K562 (cell line): Measurements from ENCODE around the gene ST8SIA2. TPM values are rescaled to one million over a fixed set of nuclear protein-coding genes. Genes with fewer than 3 reads are reported as not detected.

Source experiments
- ATAC-seq: fragments of 200-7000 bp; cut with Tn5 transposase; 3 replicates; pipeline ENCODE4 v1.9.1; 2020; ENCODE audit warnings: moderate library complexity
- BruUV-seq: library from RNA; stranded (reverse); fragments of 400-500 nt; replicated peaks from 2 replicates; lab custom pipeline; 2021; lab: Mats Ljungman, UMichigan
- CTCF ChIA-PET: fragments of 300-600 bp; formaldehyde crosslinking; extraction: SDS; loops from one replicate; lab custom pipeline; 2021; ENCODE audit warnings: low intra/inter-chr PET ratio; lab: Yijun Ruan, JAX
- POLR2A ChIA-PET: fragments of 300-600, 350-650 bp; sonication (Branson Sonifier 250); formaldehyde crosslinking; extraction: SDS; loops from one replicate; lab custom pipeline; 2021; ENCODE audit warnings: antibody characterized with exemption, inconsistent platforms; lab: Yijun Ruan, JAX
- DNase-seq, 4 experiments: peaks; one replicate each; pipeline versions ENCODE4 v3.0.0 to v3.0.0-alpha.2; 2011 to 2018; ENCODE audit warnings: low spot score in 3 of 4, mixed read lengths in 3 of 4; ENCODE audit errors: extremely low read depth in 1 of 4
- FAIRE-seq: peaks from 2 replicates; lab custom pipeline; 2011; peaks lifted over from hg19 to GRCh38; lab: Jason Lieb, UNC
- H2AFZ ChIP-seq: 2 replicates; pipeline ENCODE4 v1.6.0; 2011; ENCODE audit warnings: low read depth, low read length, control low read depth, inconsistent platforms
- H3K27ac ChIP-seq: fragments of 200-600 bp; 3 replicates; pipeline ENCODE4 v1.8.0; 2011; ENCODE audit warnings: low read depth, mild to moderate bottlenecking, control low read depth, inconsistent platforms, low read length, moderate library complexity, mixed read lengths; ENCODE audit errors: extremely low read depth
- H3K27me3 ChIP-seq, 2 experiments: fragments of 300-600 bp in 1 of 2; 2 replicates in 1 of 2; 3 replicates in 1 of 2; pipeline versions ENCODE4 v1.6.0 to v1.8.0; 2011; ENCODE audit warnings: inconsistent platforms in 2 of 2, low read length in 2 of 2, mild to moderate bottlenecking in 1 of 2, mixed read lengths in 1 of 2, moderate library complexity in 1 of 2; ENCODE audit not compliant: control insufficient read depth in 2 of 2, insufficient read depth in 2 of 2
- H3K36me3 ChIP-seq: fragments of 300-600 bp; 3 replicates; pipeline ENCODE4 v1.8.0; 2011; ENCODE audit warnings: mild to moderate bottlenecking, low read length, inconsistent platforms; ENCODE audit not compliant: control insufficient read depth, insufficient read depth
- H3K4me1 ChIP-seq, 2 experiments: fragments of 200-600 bp in 1 of 2; replicated peaks in 1 of 2; 2 replicates in 1 of 2; 3 replicates in 1 of 2; pipeline versions ENCODE4 v1.5.1 to v1.8.0; 2011; ENCODE audit warnings: inconsistent platforms in 2 of 2, low read length in 2 of 2, mild to moderate bottlenecking in 1 of 2, mixed read lengths in 1 of 2, moderate library complexity in 1 of 2; ENCODE audit not compliant: control insufficient read depth in 2 of 2, insufficient read depth in 2 of 2
- H3K4me2 ChIP-seq: 2 replicates; pipeline ENCODE4 v1.6.1; 2011; ENCODE audit warnings: low read length, control low read depth, inconsistent platforms, mixed read lengths; ENCODE audit not compliant: insufficient read depth
- H3K4me3 ChIP-seq: fragments of 200-600 bp; sonication (generic), shearing (Covaris generic); 2 replicates; pipeline ENCODE4 v1.5.1; 2016; ENCODE audit warnings: control low read depth, inconsistent platforms
- H3K79me2 ChIP-seq: fragments of 200-600 bp; 3 replicates; pipeline ENCODE4 v1.8.0; 2011; ENCODE audit warnings: low read length, inconsistent platforms; ENCODE audit not compliant: control insufficient read depth, insufficient read depth
- H3K9ac ChIP-seq, 2 experiments: 2 replicates each; pipeline versions ENCODE4 v1.6.0 to v1.6.1; 2011; ENCODE audit warnings: low read depth in 2 of 2, low read length in 2 of 2, control low read depth in 1 of 2, inconsistent platforms in 1 of 2, mild to moderate bottlenecking in 1 of 2, mixed read lengths in 1 of 2; ENCODE audit not compliant: insufficient read depth in 1 of 2
- H3K9me1 ChIP-seq: one replicate; pipeline ENCODE4 v1.6.0; 2011; ENCODE audit warnings: inconsistent platforms, mild to moderate bottlenecking, low read length, moderate library complexity; ENCODE audit not compliant: control insufficient read depth, insufficient read depth
- H3K9me3 ChIP-seq: replicated peaks from 2 replicates; pipeline ENCODE4 v1.5.1; 2011; ENCODE audit warnings: low read depth, low read length, inconsistent platforms; ENCODE audit not compliant: control insufficient read depth, insufficient read depth
- H4K20me1 ChIP-seq: replicated peaks from 2 replicates; pipeline ENCODE4 v1.6.1; 2011; ENCODE audit warnings: low read length, inconsistent platforms, mixed read lengths; ENCODE audit not compliant: control insufficient read depth, insufficient read depth
- ARID2 ChIP-seq: fragments of 450-650 bp; IDR thresholded peaks from 2 replicates; pipeline ENCODE4 v1.6.1; 2017; ENCODE audit warnings: antibody characterized with exemption, mild to moderate bottlenecking
- CREB3L1 ChIP-seq: fragments of 450-650 bp; IDR thresholded peaks from 2 replicates; pipeline ENCODE4 v1.6.1; 2014; ENCODE audit warnings: low read depth, mild to moderate bottlenecking, moderate library complexity, borderline replicate concordance
- HDAC8 ChIP-seq: fragments of 450-650 bp; IDR thresholded peaks from 2 replicates; pipeline ENCODE4 v1.6.1; 2016; ENCODE audit warnings: mild to moderate bottlenecking, missing genetic modification characterization, moderate library complexity, missing compliant biosample characterization
- HINFP ChIP-seq: fragments of 450-650 bp; conservative IDR thresholded peaks from 2 replicates; pipeline ENCODE4 v1.6.1; 2016; ENCODE audit warnings: missing genetic modification characterization, low read depth, mild to moderate bottlenecking, control low read depth, missing compliant biosample characterization
- HNRNPK ChIP-seq: fragments of 200-400 bp; formaldehyde crosslinking; IDR thresholded peaks from one replicate; pipeline ENCODE4 v1.6.1; 2018; ENCODE audit warnings: mild to moderate bottlenecking, low read depth, low read length; ENCODE audit not compliant: poor library complexity, severe bottlenecking
- MAX ChIP-seq: sonication (generic); formaldehyde crosslinking; IDR thresholded peaks from 2 replicates; pipeline ENCODE4 v1.9.0; 2022; ENCODE audit warnings: mild to moderate bottlenecking, missing genetic modification reagents
- SRF ChIP-seq, 2 experiments: fragments of 250-450, 450-650 bp in 1 of 2; sonication (Bioruptor Pico) in 1 of 2; sonication (generic) in 1 of 2; formaldehyde crosslinking; IDR thresholded peaks; 2 replicates each; pipeline versions ENCODE4 v1.5.0 to v1.5.1; 2020 to 2022; ENCODE audit warnings: mild to moderate bottlenecking in 1 of 2, missing genetic modification reagents in 1 of 2
- STAT6 ChIP-seq: sonication (generic); formaldehyde crosslinking; IDR thresholded peaks from 2 replicates; pipeline ENCODE4 v1.8.1; 2023; ENCODE audit warnings: mild to moderate bottlenecking, missing genetic modification reagents
- SUPT5H ChIP-seq: fragments of 450-650 bp; IDR thresholded peaks from 2 replicates; pipeline ENCODE4 v1.6.1; 2016
- TAF7 ChIP-seq: fragments of 450-650 bp; IDR thresholded peaks from 2 replicates; pipeline ENCODE4 v1.6.1; 2016; ENCODE audit warnings: missing genetic modification characterization, missing compliant biosample characterization
- USF2 ChIP-seq: sonication (generic); formaldehyde crosslinking; IDR thresholded peaks from 2 replicates; pipeline ENCODE4 v1.5.0; 2020; ENCODE audit warnings: missing genetic modification reagents
- ZBTB26 ChIP-seq: fragments of 450-650 bp; formaldehyde crosslinking; IDR thresholded peaks from 2 replicates; pipeline ENCODE4 v1.4.0; 2022; ENCODE audit warnings: missing genetic modification characterization
- ZNF12 ChIP-seq: sonication (generic); formaldehyde crosslinking; IDR thresholded peaks from 2 replicates; pipeline ENCODE4 v1.4.0; 2020; ENCODE audit warnings: mild to moderate bottlenecking, missing genetic modification reagents
- WGBS: fragments of 100-300 bp; shearing (Covaris generic); methylation state at CpG from one replicate; pipeline ENCODE4 v1.1.6; 2016; ENCODE audit warnings: low coverage, mixed read lengths; ENCODE audit not compliant: insufficient coverage; ENCODE audit errors: missing lambda C conversion rate; 5-methylcytosine and 5-hydroxymethylcytosine counted together
- in situ Hi-C: fragments of 300-500 bp; cut with MboI; formaldehyde crosslinking; loops from 4 replicates; pipeline ENCODE4 v1.15.0; 2018; ENCODE audit warnings: inconsistent platforms, mixed read lengths
- intact Hi-C: fragments of 100-400 bp; cut with micrococcal nuclease; formaldehyde crosslinking; loops from 2 replicates; pipeline ENCODE4 v1.14.2; 2022
- polyA plus RNA-seq, 8 experiments: library from polyadenylated mRNA; depleted of rRNA in 4 of 8; stranded (reverse) in 5 of 8; unstranded in 3 of 8; fragments of >200 nt; fragmentation: Nextera tagmentation in 2 of 8; fragmentation: Illumina TruSeq in 1 of 8; extraction: Ambion mirVana in 2 of 8; extraction: Trizol in 1 of 8; gene quantifications; 2 replicates each; pipeline versions ENCODE4 v1.2.1 to v1.2.3, GENCODE V29; 2011 to 2014; ENCODE audit warnings: inconsistent platforms in 1 of 8, missing spikeins in 1 of 8
- total RNA-seq, 7 experiments: library from RNA; depleted of rRNA in 6 of 7; stranded (reverse); fragments of >200 nt in 6 of 7; fragmentation: Illumina TruSeq in 2 of 7; extraction: Trizol in 2 of 7; gene quantifications; 2 replicates each; pipeline versions ENCODE4 v1.2.1 to v1.2.3, GENCODE V29; 2011 to 2021; ENCODE audit warnings: low replicate concordance in 1 of 7

ST8SIA2 gene
- total and polyA plus RNA-seq, 9 of the 15 experiments (the other 6 are each of a cell fraction or from before 2014, with no cell fraction given), result not detected

GRCh38 chr15:92384381-92384780 is 9.3 kb upstream of the ST8SIA2 start:
- no peaks in the 10 kb centered on the region for H3K4me1 ChIP-seq
- H2AFZ ChIP-seq, result no peak overlapping the region
- in situ Hi-C loops, result loop anchor here (10.0 kb wide), 1 partner anchor 290 kb away; no protein-coding TSS in a partner anchor
- TF ChIP-seq TAF7 (no peak), SUPT5H (no peak), STAT6 (CRISPR knock-in tag) (no peak), ZBTB26 (no peak), HNRNPK (no peak), USF2 (CRISPR knock-in tag) (no peak), MAX (no peak), SRF (CRISPR knock-in tag; IDR thresholded peaks at IDR 0.05) (no peak), CREB3L1 (no peak), ARID2 (no peak), HINFP (no peak), HDAC8 (tag) (no peak), ZNF12 (CRISPR knock-in tag) (no peak)

More at GRCh38 chr15:92384381-92384780, 9.3 kb upstream of the ST8SIA2 start:
- 0% methylated on average over 2 of the region's 2 CpGs for WGBS
- ATAC-seq (no peak), FAIRE-seq (no peak), DNase-seq (no peak)
- Histone ChIP-seq H3K27ac (no peak overlapping the region), H3K4me2 (no peak overlapping the region), H3K9ac (no peak overlapping the region), H3K9me3 (no peaks in the 10 kb centered on the region), H4K20me1 (no peaks in the 10 kb centered on the region), H3K79me2 (no peaks in the 10 kb centered on the region), H3K36me3 (no peaks in the 10 kb centered on the region), H3K4me3 (no peak overlapping the region), H3K27me3 (peaks cover 0 to 16% of the 10 kb centered on the region in 2 experiments; a peak in 3 of 5 replicates), H3K9me1 (no peaks in the 10 kb centered on the region)
- intact Hi-C loops, result no loop called here
- BruUV-seq, result no TSS peak
- POLR2A ChIA-PET, result interaction anchor here (0.6 kb wide), 3 partner anchors 15 to 36 kb away, joined by 3 read pairs; no protein-coding TSS in a partner anchor
- CTCF ChIA-PET, result interaction anchor here (0.9 kb wide), 1 partner anchor 287 kb away, joined by 4 read pairs; no protein-coding TSS in a partner anchor
